ENCODE results near the gene KRT84. TPM values are rescaled to one million over a fixed set of nuclear protein-coding genes. Genes with fewer than 3 reads are reported as not detected.

Gene KRT84, protein sequence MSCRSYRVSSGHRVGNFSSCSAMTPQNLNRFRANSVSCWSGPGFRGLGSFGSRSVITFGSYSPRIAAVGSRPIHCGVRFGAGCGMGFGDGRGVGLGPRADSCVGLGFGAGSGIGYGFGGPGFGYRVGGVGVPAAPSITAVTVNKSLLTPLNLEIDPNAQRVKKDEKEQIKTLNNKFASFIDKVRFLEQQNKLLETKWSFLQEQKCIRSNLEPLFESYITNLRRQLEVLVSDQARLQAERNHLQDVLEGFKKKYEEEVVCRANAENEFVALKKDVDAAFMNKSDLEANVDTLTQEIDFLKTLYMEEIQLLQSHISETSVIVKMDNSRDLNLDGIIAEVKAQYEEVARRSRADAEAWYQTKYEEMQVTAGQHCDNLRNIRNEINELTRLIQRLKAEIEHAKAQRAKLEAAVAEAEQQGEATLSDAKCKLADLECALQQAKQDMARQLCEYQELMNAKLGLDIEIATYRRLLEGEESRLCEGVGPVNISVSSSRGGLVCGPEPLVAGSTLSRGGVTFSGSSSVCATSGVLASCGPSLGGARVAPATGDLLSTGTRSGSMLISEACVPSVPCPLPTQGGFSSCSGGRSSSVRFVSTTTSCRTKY
- 0.10 TPM for total RNA-seq

- no peak for DNase-seq
These were observed at the start of gene KRT84 for GRCh38 chr12:52385226-52385702. Gene KRT84 (minus strand): TSS chr12:52385652. CDS start chr12:52385585, 67 bp downstream.

DNA sequence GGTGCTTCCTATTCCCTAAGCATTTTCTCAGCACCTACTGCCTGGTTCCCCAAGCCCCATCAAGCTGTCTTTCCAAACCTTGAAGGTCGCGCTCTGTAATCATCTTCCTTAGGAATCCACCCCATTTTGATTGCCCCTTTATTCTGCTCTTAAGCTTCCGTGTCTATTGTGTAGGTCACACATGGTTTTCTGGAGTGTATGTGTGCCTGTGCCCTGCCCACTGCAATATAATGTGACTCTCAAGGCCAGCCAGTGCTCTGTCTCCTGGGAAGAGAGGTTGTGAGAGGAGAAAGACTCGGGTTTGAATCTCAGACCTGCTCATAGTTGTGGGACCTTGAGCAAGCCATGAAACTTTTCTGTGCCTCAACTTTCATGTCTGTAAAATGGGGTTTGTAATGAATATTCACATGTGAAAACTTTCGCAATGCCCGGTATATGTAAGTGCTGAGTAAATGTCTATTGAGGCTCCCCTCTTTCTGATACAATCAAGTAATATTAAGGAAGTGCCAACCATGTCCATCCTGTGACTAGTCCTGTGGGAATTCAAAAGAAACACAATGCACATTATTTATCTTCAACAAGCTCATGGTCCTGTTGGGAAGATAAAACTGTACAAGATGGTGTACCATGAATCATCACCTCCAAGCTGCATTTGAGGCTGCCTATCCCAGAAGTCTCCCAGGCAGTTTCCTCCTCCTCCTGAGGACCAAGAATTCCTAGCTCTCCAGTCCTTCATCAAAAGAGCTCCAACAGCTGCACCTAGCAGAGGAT is 49.5 kb upstream of the KRT84 start:
- DNase-seq: no peak

GRCh38 chr12:52434081-52434733 is 48.8 kb upstream of the KRT84 start, which contains the start of gene KRT75:
Gene KRT75 (minus strand): TSS chr12:52434371. CDS start chr12:52434304, 67 bp downstream.
- DNase-seq: no peak

GRCh38 chr12:52433501-52434080 is 48.1 kb upstream of the KRT84 start:
- DNase-seq: no peak

GRCh38 chr12:52432559-52433207 is 47.2 kb upstream of the KRT84 start:
- no peak for DNase-seq

DNA sequence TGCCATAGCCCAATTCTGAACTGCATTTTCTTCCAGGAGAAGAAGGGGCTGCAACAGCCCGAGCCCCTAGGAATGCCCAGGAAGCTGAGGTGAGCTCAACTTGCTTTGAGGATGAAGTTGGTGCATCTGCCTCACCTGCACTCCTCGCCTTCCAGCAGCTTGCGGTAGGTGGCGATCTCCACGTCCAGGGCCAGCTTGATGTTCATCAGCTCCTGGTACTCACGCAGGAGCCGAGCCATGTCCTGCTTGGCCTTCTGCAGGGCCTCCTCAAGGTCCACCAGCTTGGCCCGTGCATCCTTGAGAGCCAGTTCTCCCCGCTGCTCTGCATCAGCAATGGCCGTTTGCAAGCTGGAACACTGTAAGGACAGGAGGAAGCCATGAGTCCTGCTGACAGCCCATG is 42.7 kb upstream of the KRT84 start:
- no peak for DNase-seq

DNA sequence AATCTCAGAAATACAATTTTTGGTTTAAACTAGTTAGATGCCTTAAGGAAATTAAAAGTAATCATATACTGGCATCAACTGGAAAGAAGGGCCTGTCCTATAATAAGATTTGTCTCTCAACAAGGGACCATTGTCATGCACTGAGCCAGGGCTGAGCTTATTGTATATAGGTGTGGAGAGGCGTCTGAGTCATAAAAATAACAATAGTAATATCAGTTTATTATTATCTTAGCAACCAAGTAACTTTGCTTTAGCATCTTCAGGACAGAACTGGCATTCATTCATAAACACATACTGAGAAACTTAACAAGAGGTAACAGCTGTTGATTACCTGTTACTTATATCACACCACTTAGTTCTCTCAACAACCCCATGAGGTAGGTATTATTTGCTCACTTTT is 41.6 kb upstream of the KRT84 start:
- no peak for DNase-seq

GRCh38 chr12:52426034-52426433 is 40.6 kb upstream of the KRT84 start:
- DNase-seq: no peak

DNA sequence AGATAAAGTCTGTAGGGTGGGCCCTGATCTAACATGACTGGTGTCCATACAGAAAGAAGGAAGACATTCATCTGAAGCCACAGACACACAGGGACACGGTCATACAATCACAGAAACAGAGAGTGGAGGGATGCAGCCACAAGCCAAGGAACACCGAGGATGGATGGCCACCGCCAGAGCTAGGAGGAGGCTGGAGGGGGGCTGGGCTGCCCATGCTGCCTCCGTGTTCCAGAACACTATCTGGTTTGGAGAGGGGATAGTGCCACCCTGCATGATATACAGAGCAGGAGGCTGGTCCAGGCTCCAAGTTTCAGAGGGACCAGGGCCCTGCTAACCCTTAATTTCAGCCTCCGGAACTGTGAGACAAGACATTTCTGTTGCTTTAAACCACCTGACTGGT is 40.0 kb upstream of the KRT84 start:
- DNase-seq: no peak

DNA sequence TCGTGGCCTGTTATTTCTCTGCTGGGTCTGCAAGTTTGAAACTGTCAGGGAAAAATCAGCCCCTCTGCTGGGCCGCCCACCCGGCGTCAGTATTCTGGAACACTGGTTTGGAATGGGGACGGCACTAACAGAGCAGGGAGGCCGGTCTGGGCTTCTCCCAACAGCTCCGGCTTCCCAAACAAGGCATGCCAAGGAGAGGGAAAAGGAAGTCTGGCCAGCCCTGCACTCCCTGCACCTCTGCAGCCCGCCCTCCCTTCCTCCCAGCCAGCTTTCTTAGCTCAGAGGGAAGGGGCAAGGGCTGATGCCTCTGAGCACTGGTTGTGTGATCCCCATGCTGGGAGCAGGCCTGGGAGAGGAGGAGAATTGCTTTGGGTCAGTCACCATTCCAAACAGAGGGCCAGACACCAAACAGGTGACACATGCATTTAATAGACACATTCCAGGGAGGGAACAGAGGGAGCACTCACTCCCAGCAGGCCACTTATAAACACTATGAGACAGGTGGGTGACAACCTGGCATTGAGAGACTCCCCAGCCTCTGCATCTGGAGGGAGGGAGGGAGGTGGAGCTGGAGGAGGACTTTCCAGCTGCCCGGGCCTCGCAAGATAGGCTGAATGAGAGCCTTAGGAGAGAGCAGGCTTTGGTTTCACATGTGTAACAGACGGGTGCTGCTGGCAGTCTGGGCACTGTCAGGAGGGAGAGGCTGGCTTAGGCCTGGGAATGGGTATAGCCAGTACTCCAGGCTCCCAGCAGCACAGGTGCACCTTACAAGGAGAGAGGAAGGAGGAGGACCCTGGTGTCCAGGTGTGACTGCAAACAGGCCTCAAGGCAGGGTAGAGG is 38.4 kb upstream of the KRT84 start:
- no peak for DNase-seq

DNA sequence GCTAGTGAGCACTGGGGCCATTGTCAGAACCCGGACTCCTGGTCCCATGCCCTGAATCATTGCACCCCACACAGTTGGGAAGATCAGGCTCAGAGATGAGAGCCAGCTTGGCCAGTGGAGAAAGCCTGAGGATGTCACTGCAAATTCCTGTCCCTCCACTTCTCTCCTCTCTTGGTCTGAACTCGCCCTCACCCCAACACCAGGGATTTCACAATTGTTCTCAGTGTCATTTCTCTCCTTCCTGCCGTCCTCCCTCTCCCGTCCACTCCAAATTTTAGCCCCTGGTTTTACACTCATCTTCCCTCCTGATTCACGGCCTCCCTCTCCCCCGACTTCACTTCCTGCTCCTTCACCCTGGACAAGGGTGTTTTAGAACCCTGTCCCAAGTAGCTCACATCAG is 37.6 kb upstream of the KRT84 start:
- no peak for DNase-seq

- no peak for DNase-seq
These were observed 34.2 kb upstream of the KRT84 start for GRCh38 chr12:52419656-52420055.

DNA sequence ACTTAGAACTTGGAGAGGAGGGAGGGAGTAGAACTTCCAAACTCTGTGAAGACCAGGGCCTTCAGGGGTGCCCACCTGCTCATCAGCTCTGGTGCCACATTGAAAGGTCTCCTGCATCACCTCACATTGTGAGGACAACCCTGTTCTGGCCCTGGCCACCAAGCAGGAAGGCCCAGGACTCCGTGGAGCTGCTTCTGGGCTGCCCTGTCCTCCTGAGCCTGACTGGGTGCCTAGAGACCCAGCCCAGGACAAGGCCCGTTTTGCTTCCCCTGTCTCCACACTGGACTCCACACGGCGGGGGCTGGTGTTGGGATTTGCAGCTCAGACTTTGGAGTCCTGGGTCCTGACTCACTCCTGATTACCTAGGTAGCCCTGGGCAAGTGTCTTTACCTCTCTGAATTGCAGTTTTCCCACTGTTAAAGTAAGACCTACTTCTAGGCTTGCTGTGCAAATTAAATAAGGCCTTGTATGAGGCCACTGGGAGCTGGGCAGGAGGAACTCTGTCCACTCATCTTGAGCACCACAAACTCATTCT is 33.2 kb upstream of the KRT84 start:
- DNase-seq: no peak

DNA sequence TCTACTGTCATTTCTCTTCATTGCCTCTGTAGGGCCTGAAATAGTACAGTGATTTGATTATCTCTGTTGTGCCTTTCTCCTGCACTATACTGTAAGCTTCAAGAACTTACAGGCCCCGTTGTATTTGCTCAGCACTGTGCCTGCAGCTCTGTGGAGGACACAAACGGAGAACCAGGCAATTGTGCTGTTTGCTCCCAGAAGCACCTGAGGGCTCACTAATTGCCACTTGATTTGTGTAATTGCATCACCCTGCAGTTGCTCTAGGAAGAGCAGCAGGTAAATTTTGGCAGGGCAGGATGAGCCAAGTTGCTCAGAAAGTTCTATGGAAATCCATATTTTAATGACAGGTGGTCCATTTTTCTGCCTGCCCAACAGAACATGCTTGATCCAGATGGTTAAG is 32.3 kb upstream of the KRT84 start:
- no peak for DNase-seq

- no peak for DNase-seq
These were observed 31.3 kb upstream of the KRT84 start for GRCh38 chr12:52416795-52417194.

DNA sequence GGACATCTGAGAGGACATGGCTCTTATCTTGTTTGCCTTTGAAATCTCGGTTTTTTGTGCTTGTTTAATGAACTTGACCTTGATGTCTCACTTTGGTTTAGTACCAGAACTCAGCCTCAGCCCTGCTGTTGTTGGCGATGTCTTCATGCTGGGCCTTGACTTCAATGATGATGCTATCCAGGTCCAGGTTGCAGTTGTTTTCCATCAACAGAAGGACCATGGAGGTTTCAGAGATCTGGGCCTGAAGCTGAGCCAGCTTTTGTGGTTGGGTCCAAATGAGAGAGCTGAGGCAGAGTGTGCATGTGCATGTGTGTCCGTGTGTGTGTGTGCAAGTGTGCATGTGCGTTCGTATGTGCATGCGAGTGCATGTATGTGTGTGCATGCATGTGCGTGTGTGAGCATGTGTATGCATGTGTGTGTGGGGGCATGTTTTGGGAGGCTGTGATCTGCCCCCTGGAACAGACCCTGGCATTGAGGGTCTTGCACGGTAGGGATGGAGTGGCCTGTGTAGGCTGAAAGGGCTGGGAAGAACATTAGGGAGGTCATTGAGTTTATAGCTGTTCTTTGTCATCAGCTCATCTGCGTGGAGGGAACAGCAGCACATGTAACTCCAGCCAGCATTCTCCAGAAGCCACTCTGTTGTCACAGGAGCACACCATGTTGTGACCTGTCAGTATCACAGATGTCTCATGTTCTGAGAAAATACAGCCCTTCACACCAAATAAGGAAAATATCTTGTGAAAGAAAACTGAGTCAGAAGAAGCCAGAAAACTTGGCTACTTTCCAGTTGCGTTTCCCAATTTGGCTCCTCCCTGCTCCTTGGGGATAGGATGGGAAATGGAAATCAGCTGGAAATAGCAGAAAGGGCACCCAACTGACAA is 30.7 kb upstream of the KRT84 start:
- peak; percentile 42 for DNase-seq

DNA sequence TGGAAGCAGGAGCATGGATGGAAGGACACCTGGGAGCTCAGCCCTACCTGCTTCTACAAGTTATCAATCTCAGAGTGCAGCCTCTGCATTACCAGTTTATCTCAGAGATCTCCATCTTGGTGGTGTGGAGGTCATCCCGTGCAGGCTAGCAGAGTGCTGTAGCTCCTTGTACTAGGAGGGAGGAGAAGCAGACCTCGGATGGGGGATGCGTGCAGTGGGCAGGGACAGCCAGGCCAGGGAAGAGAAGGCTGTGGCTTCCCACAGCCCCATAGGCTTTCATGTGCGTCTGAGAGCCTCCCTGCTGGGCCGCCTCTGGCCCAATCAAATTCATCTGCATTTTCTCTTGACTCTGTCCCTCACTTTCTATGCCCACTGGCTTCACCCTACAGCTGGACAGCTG is 29.5 kb upstream of the KRT84 start:
- no peak for DNase-seq

DNA sequence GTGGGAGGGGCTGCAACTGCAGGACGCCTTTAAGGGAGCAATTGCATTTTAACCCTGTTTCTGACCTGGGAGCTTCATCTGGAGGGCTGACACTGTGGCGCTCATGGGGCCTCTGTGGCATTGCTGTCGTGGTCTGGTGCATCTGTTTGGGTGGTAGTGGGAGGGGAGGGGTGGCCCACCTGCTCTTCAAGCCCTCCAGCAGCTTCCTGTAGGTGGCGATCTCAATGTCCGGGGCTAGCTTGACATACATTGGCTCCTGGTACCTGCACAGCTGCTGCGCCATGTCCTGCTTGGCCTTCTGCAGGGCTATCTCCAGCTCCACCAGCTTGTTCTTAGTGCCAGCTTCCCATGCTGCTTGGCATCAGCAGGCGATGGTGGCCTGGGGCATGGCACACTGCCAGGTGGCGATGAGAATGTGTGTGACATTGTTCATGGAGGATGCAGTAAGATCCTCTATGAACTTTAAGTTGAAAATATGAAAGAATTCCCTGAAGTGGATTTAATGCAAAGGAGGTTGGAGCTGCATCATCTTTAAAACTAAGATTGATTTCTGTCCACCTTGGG is 28.4 kb upstream of the KRT84 start:
- no peak for DNase-seq

- no peak for DNase-seq
These were observed 27.8 kb upstream of the KRT84 start for GRCh38 chr12:52413202-52413601.
